WTC11 (cell line): ENCODE data around the gene PHAF1. TPM values are rescaled to one million over a fixed set of nuclear protein-coding genes. Genes with fewer than 3 reads are reported as not detected.

Experiments used
- ATAC-seq: fragments of 200-7000 bp; cut with Tn5 transposase; 2 replicates; pipeline ENCODE4 v1.10.0; 2021; ENCODE audit warnings: mild to moderate bottlenecking, moderate library complexity
- CTCF ChIA-PET: fragments of 300-600 bp; sonication (Branson Sonifier 250); formaldehyde crosslinking; loops from one replicate; lab custom pipeline; 2021; ENCODE audit warnings: antibody characterized with exemption; lab: Charles Lee
- POLR2A ChIA-PET: fragments of 350-600 bp; sonication (Branson Sonifier 250); formaldehyde crosslinking; loops from one replicate; lab custom pipeline; 2021; ENCODE audit warnings: antibody characterized with exemption; lab: Charles Lee
- DNase-seq: peaks from one replicate; pipeline ENCODE4 v3.0.0; 2021; ENCODE audit warnings: low spot score
- H3K27ac Mint-ChIP-seq: 2 replicates; pipeline ENCODE4 v1.8.0; 2021; ENCODE audit warnings: mixed read lengths
- H3K27me3 Mint-ChIP-seq: 2 replicates; pipeline ENCODE4 v1.8.0; 2021; ENCODE audit warnings: low read depth, mild to moderate bottlenecking, moderate library complexity, mixed read lengths
- H3K36me3 Mint-ChIP-seq: 2 replicates; pipeline ENCODE4 v1.8.0; 2021; ENCODE audit warnings: mixed read lengths
- H3K4me1 Mint-ChIP-seq: 2 replicates; pipeline ENCODE4 v1.8.0; 2022; ENCODE audit warnings: mixed read lengths
- H3K4me3 Mint-ChIP-seq: 2 replicates; pipeline ENCODE4 v1.8.0; 2021; ENCODE audit warnings: mild to moderate bottlenecking, moderate library complexity, mixed read lengths
- H3K9me3 Mint-ChIP-seq: 2 replicates; pipeline ENCODE4 v1.8.0; 2021; ENCODE audit warnings: mixed read lengths
- ARID4B ChIP-seq: sonication (generic); formaldehyde crosslinking; IDR thresholded peaks from 2 replicates; pipeline ENCODE4 v1.8.0; 2023; ENCODE audit warnings: missing genetic modification reagents, mild to moderate bottlenecking, borderline replicate concordance
- ESRRA ChIP-seq: sonication (generic); formaldehyde crosslinking; IDR thresholded peaks from 2 replicates; pipeline ENCODE4 v1.8.1; 2022; ENCODE audit warnings: mild to moderate bottlenecking, missing genetic modification reagents, borderline replicate concordance
- FOXP4 ChIP-seq: sonication (generic); formaldehyde crosslinking; IDR thresholded peaks from 2 replicates; pipeline ENCODE4 v1.8.0; 2022; ENCODE audit warnings: mild to moderate bottlenecking, missing genetic modification reagents
- GTF2I ChIP-seq: fragments of 250-450 bp; sonication (Bioruptor Pico); conservative IDR thresholded peaks from 2 replicates; pipeline ENCODE4 v1.4.0; 2021; ENCODE audit warnings: mild to moderate bottlenecking
- HMGXB4 ChIP-seq: sonication (generic); formaldehyde crosslinking; IDR thresholded peaks from 2 replicates; pipeline ENCODE4 v1.8.1; 2023; ENCODE audit warnings: mild to moderate bottlenecking, moderate library complexity, missing genetic modification reagents
- MXD4 ChIP-seq: fragments of 250-450 bp; sonication (Bioruptor Pico); IDR thresholded peaks from 2 replicates; pipeline ENCODE4 v1.8.0; 2021; ENCODE audit warnings: mild to moderate bottlenecking, moderate library complexity, borderline replicate concordance
- NFATC4 ChIP-seq: fragments of 250-450 bp; sonication (Bioruptor Pico); IDR thresholded peaks from 2 replicates; pipeline ENCODE4 v1.9.0; 2021; ENCODE audit warnings: mild to moderate bottlenecking
- PRRX2 ChIP-seq: fragments of 250-450 bp; sonication (Bioruptor Pico); IDR thresholded peaks from 2 replicates; pipeline ENCODE4 v1.8.0; 2021; ENCODE audit warnings: mild to moderate bottlenecking
- RORB ChIP-seq: fragments of 250-450 bp; sonication (Bioruptor Pico); IDR thresholded peaks from 2 replicates; pipeline ENCODE4 v1.9.0; 2021; ENCODE audit warnings: mild to moderate bottlenecking
- TP53 ChIP-seq: sonication (generic); formaldehyde crosslinking; IDR thresholded peaks from 2 replicates; pipeline ENCODE4 v1.8.1; 2023; ENCODE audit warnings: mild to moderate bottlenecking, missing genetic modification reagents
- USF1 ChIP-seq: sonication (generic); formaldehyde crosslinking; IDR thresholded peaks from 2 replicates; pipeline ENCODE4 v1.8.0; 2022; ENCODE audit warnings: mild to moderate bottlenecking, missing genetic modification reagents
- ZNF281 ChIP-seq: sonication (generic); formaldehyde crosslinking; IDR thresholded peaks from 2 replicates; pipeline ENCODE4 v1.8.0; 2023; ENCODE audit warnings: mild to moderate bottlenecking, missing genetic modification reagents
- ZNF423 ChIP-seq: fragments of 250-450 bp; sonication (Bioruptor Pico); IDR thresholded peaks from 2 replicates; pipeline ENCODE4 v2.1.2; 2022; ENCODE audit warnings: mild to moderate bottlenecking, moderate library complexity
- ZSCAN18 ChIP-seq: fragments of 250-450 bp; sonication (Bioruptor Pico); IDR thresholded peaks from 2 replicates; pipeline ENCODE4 v2.1.2; 2022; ENCODE audit warnings: mild to moderate bottlenecking, moderate library complexity
- total RNA-seq: library from RNA; stranded (reverse); gene quantifications from 3 replicates; pipeline ENCODE4 v1.2.3, GENCODE V29; 2021

The PHAF1 gene
- total RNA-seq, 1 experiment from 2014 or later, result 18.8 TPM

GRCh38 chr16:67137605-67138004 lies 27.9 kb downstream of the PHAF1 start (continued):
- TF ChIP-seq FOXP4 (no peak), MXD4 (CRISPR knock-in tag) (no peak), ARID4B (no peak)
- TF ChIP-seq, all 79 proteins: peak for 0

GRCh38 chr16:67141391-67141790 lies 31.6 kb downstream of the PHAF1 start:
- ATAC-seq (no peak), DNase-seq (no peak)
- H3K9me3 Mint-ChIP-seq, result no peaks in the 10 kb centered on the region
- no peak overlapping the region for H3K4me3 Mint-ChIP-seq
- ChIA-PET POLR2A (no interaction called here), CTCF (interaction anchor here (0.7 to 1.8 kb wide), 5 partner anchors 9 to 180 kb away, joined by 3 to 7 read pairs (median 4); partner anchors contain the start of genes B3GNT9, CES3 and NOL3)
- peaks cover 45% of the 10 kb centered on the region for H3K36me3 Mint-ChIP-seq
- no peaks in the 10 kb centered on the region for H3K4me1 Mint-ChIP-seq
- no peak for TF ChIP-seq PRRX2 (CRISPR knock-in tag)
- no peak for TF ChIP-seq GTF2I
- TF ChIP-seq ESRRA (CRISPR knock-in tag), result no peak
- no peak for TF ChIP-seq RORB (CRISPR knock-in tag)
- TF ChIP-seq HMGXB4 (CRISPR knock-in tag), result no peak
- TF ChIP-seq ZSCAN18 (CRISPR knock-in tag), result no peak
- TF ChIP-seq TP53 (CRISPR knock-in tag), result no peak
- no peak for TF ChIP-seq NFATC4
- no peak for TF ChIP-seq ZNF281 (CRISPR knock-in tag)
- TF ChIP-seq USF1 (CRISPR knock-in tag), result no peak
- no peak for TF ChIP-seq ZNF423 (CRISPR knock-in tag)
- TF ChIP-seq, all 79 proteins: peak for 0
- Mint-ChIP-seq H3K27me3 (no peaks in the 10 kb centered on the region), H3K27ac (no peak overlapping the region)
